ENCODE results near the gene CLDN14.

GRCh38 chr21:36494557-36494956, 14.6 kb upstream of the CLDN14 start:
- TF ChIP-seq CTCF (IDR thresholded peaks at IDR 0.05): no peak
- TF ChIP-seq EZH2 (IDR thresholded peaks at IDR 0.05; ENCODE audit: borderline replicate concordance, insufficient read depth, low read depth, low read length, poor library complexity, severe bottlenecking): no peak
